Epithelial cell of proximal tubule (primary cell): Measurements from ENCODE around the gene LUZP4. TPM values are rescaled to one million over a fixed set of nuclear protein-coding genes. Genes with fewer than 3 reads are reported as not detected.

Experiments
- DNase-seq: peaks from one replicate; pipeline ENCODE4 v3.0.0-alpha.2; 2011; ENCODE audit warnings: low read depth
- H3K4me3 ChIP-seq: 2 replicates; pipeline ENCODE4 v1.5.1; 2011; ENCODE audit warnings: low read depth, mild to moderate bottlenecking, low read length
- CTCF ChIP-seq: conservative IDR thresholded peaks from 2 replicates; pipeline ENCODE4 v1.5.1; 2012; ENCODE audit warnings: low read depth, mild to moderate bottlenecking, low read length
- total RNA-seq: library from RNA; depleted of rRNA; stranded (reverse); fragments of >200 nt; gene quantifications from 2 replicates; pipeline ENCODE4 v1.2.3, GENCODE V29; 2015

Gene LUZP4
- total RNA-seq, 1 donor from 2014 or later, result not detected

DNA sequence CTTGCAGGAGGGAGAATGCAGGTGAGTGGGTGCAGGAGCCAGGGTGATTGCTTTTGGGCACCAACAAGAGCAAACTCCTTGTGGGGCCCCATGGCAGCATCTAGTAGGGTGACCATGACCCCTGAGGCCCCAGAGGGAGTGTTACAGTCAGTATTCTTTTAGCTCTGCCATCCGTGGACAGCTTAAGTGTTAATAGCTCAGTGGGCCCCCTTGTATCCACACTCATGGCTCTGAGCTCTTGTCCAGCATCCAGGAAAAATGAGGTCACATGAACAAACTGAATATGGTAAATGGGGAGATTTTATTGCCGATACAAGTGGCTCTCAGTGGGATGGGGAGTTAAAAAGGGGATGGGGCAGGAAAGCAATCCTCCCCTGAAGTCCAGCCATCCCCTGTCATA, 28.4 kb upstream of the LUZP4 start:
- no peak for DNase-seq
- H3K4me3 ChIP-seq, result no peak overlapping the region
- no peak for TF ChIP-seq CTCF

GRCh38 chrX:115264009-115264408, 25.5 kb upstream of the LUZP4 start:
- no peak overlapping the region for H3K4me3 ChIP-seq
- DNase-seq, result no peak
- no peak for TF ChIP-seq CTCF

- DNase-seq, result no peak
These were observed 23.2 kb upstream of the LUZP4 start for GRCh38 chrX:115266300-115266699.

GRCh38 chrX:115268421-115268820, 21.1 kb upstream of the LUZP4 start:
- peak; percentile 44 for TF ChIP-seq CTCF
- no peak for DNase-seq
- H3K4me3 ChIP-seq, result no peak overlapping the region

More at GRCh38 chrX:115266300-115266699, 23.2 kb upstream of the LUZP4 start:
- no peak for TF ChIP-seq CTCF
- no peak overlapping the region for H3K4me3 ChIP-seq

DNA sequence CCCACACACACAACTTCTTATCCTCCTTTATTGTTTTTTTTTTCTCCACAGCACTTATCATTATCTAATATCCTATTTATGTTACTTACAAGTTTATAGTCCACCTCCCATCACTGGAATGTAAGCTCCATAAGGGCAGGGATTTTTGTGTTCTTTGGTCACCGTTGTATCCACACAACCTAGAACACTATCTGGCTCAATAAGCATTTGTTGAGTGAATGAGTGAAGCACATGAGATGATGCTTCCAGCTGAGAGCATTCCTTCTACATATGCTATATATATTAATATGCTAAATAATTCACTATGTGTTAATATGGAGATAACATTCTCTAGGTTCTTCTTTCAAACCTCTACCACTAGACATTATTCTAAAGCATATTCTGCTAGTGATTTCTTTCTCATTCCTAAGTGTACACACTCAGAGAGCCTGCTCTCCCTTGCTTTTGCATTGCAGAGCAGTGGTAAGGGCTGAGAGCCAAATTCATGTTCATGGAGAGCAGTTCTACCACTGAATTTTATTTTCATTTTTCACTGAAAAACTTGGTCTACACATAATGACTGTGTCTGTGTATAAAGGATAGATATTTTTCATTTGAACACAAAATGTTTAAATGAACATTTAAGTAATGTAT, 20.3 kb upstream of the LUZP4 start:
- TF ChIP-seq CTCF, result no peak
- no peak overlapping the region for H3K4me3 ChIP-seq
- DNase-seq, result no peak

DNA sequence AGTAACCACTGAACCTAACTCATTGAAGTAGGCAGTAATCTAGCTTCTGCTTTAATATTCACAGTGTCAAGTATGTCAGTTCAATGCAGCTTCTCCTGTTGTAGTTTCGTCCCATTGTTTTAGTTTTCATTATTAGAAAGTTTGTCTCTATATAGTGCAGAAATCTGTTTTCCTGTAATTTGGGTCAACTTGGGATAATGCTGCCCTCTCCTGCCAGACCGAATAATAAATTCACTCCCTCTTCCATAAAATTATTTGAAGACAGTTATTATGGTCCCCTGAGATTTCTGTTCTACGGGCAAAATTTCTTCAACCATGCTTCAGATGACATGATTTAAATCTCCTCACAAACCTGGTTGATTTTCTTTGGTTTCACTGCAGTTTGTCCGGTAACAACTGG, 4.6 kb upstream of the LUZP4 start:
- no peak for DNase-seq
- TF ChIP-seq CTCF, result peak; percentile 16
- no peak overlapping the region for H3K4me3 ChIP-seq

- no peak for TF ChIP-seq CTCF
- DNase-seq, result no peak
These were observed 7.7 kb downstream of the LUZP4 start for GRCh38 chrX:115297189-115297588.

More at GRCh38 chrX:115297189-115297588, 7.7 kb downstream of the LUZP4 start:
- no peak overlapping the region for H3K4me3 ChIP-seq
